NCI-H524 (cell line): Measurements from ENCODE around the gene ITIH1.

ENCODE experiments used
- DNase-seq, 2 experiments: peaks; one replicate each; lab custom pipeline; 2025; lab: John Stamatoyannopoulos, UW

ITIH1 gene

GRCh38 chr3:52813810-52814209, 36.4 kb downstream of the ITIH1 start:
- no peak for DNase-seq

GRCh38 chr3:52816199-52816598, 38.8 kb downstream of the ITIH1 start:
- DNase-seq: no peak

- DNase-seq: no peak
Observed at GRCh38 chr3:52816654-52817053, 39.3 kb downstream of the ITIH1 start.

- DNase-seq: no peak
Observed at GRCh38 chr3:52817221-52817620, 39.8 kb downstream of the ITIH1 start.

- DNase-seq: no peak
Observed at GRCh38 chr3:52817860-52818259, 40.5 kb downstream of the ITIH1 start.

GRCh38 chr3:52819936-52820335, 42.5 kb downstream of the ITIH1 start:
- DNase-seq: peak in 1 of 2 experiments; percentile 9

- DNase-seq: peak; percentile 2 to 30
Observed at GRCh38 chr3:52820736-52821135, 43.3 kb downstream of the ITIH1 start.

GRCh38 chr3:52822363-52822762, 45.0 kb downstream of the ITIH1 start:
- no peak for DNase-seq

GRCh38 chr3:52824037-52824436, 46.6 kb downstream of the ITIH1 start:
- DNase-seq: no peak

GRCh38 chr3:52827441-52827840, 50.0 kb downstream of the ITIH1 start:
- DNase-seq: no peak

GRCh38 chr3:52827866-52828376, 50.5 kb downstream of the ITIH1 start:
- DNase-seq: no peak

- no peak for DNase-seq
Observed at GRCh38 chr3:52829482-52829881, 52.1 kb downstream of the ITIH1 start.

- DNase-seq: no peak
Observed at GRCh38 chr3:52829906-52830463, 52.6 kb downstream of the ITIH1 start.

- DNase-seq: no peak
Observed at GRCh38 chr3:52830535-52831258, 53.3 kb downstream of the ITIH1 start, which contains the start of gene ITIH4. Gene ITIH4, minus strand, starts transcription at chr3:52830672. Its CDS starts 30 bp downstream, at chr3:52830642.

- peak; percentile 86 to 94 for DNase-seq
Observed at GRCh38 chr3:52831500-52832301, 54.3 kb downstream of the ITIH1 start.

GRCh38 chr3:52833202-52833601, 55.8 kb downstream of the ITIH1 start:
- no peak for DNase-seq

GRCh38 chr3:52834871-52835501, 57.6 kb downstream of the ITIH1 start, which contains the start of gene MUSTN1:
Gene MUSTN1, minus strand, starts transcription at chr3:52835019. Its CDS starts 71 bp downstream, at chr3:52834948.
- peak in 1 of 2 experiments; percentile 21 for DNase-seq

GRCh38 chr3:52835766-52836470, 58.5 kb downstream of the ITIH1 start:
- no peak for DNase-seq

- DNase-seq: no peak
Observed at GRCh38 chr3:52836471-52836845, 59.1 kb downstream of the ITIH1 start.

- DNase-seq: no peak
Observed at GRCh38 chr3:52836986-52837385, 59.6 kb downstream of the ITIH1 start.

GRCh38 chr3:52838561-52839267, 61.3 kb downstream of the ITIH1 start:
- DNase-seq: no peak
